ENCODE data around the gene RRP8. TPM values are rescaled to one million over a fixed set of nuclear protein-coding genes. Genes with fewer than 3 reads are reported as not detected.

The RRP8 gene
- total and polyA plus RNA-seq, 2 donors (not counting 1 experiment from before 2014, with no cell fraction given), result 8.6 to 29.4 TPM

- H3K9ac ChIP-seq (ENCODE audit: low read length), result no peak overlapping the region
- no peaks in the 10 kb centered on the region for H4K20me1 ChIP-seq (ENCODE audit: control insufficient read depth, insufficient read depth, low read length, poor library complexity, severe bottlenecking)
- Mint-ChIP-seq H3K27me3 (peaks cover 13% of the 10 kb centered on the region), H3K27ac (no peak overlapping the region), H3K4me3 (no peak overlapping the region), H3K4me1 (peaks cover 9% of the 10 kb centered on the region), H3K9me3 (ENCODE audit: insufficient read depth) (no peaks in the 10 kb centered on the region)
- no peak overlapping the region for H2AFZ ChIP-seq (ENCODE audit: insufficient read depth, low read depth, low read length, poor library complexity, severe bottlenecking)
- no peak for ATAC-seq (ENCODE audit: low read depth)
- no peaks in the 10 kb centered on the region for H3K36me3 ChIP-seq (replicated peaks in 1 of 2; ENCODE audit: control extremely low read depth in 1 of 2, control insufficient read depth in 1 of 2, extremely low read depth in 1 of 2, insufficient read depth in 2 of 2, low read length in 1 of 2)
- H3K27me3 ChIP-seq (replicated peaks in 1 of 4; ENCODE audit: control extremely low read depth in 1 of 4, control insufficient read depth in 3 of 4, insufficient read depth in 4 of 4, low read length in 3 of 4), result peaks cover 0 to 19% (median 12%) of the 10 kb centered on the region in 4 experiments
- POLR2A ChIA-PET, result no interaction called here
- intact Hi-C loops (cut with micrococcal nuclease), result no loop called here
- H3K27ac ChIP-seq (ENCODE audit: low read length in 2 of 2), result no peak overlapping the region
- WGBS (ENCODE audit: insufficient coverage), result 80% methylated on average over 1 of the region's 1 CpG
- no peak overlapping the region for H3K4me2 ChIP-seq (replicated peaks; ENCODE audit: low read depth, low read length, poor library complexity, severe bottlenecking)
- no peaks in the 10 kb centered on the region for H3K9me3 ChIP-seq (ENCODE audit: control extremely low read depth in 1 of 3, control insufficient read depth in 2 of 3, insufficient read depth in 1 of 3, low read length in 2 of 3)
- peaks cover 15 to 19% of the 10 kb centered on the region in 2 donors for H3K4me1 ChIP-seq (ENCODE audit: control insufficient read depth in 2 of 2, insufficient read depth in 2 of 2, low read length in 2 of 2)
- H3K4me3 ChIP-seq (ENCODE audit: control extremely low read depth in 1 of 5, extremely low read depth in 1 of 5, insufficient read depth in 1 of 5, low read depth in 2 of 5, low read length in 4 of 5), result no peak overlapping the region
- H3K79me2 ChIP-seq (ENCODE audit: control insufficient read depth, insufficient read depth, low read length), result no peaks in the 10 kb centered on the region
- DNase-seq, result no peak
- TF ChIP-seq CTCF (IDR thresholded peaks at IDR 0.05) (no peak), EZH2 (IDR thresholded peaks at IDR 0.05; ENCODE audit: borderline replicate concordance, insufficient read depth, low read depth, low read length, poor library complexity, severe bottlenecking) (no peak)
- CTCF ChIA-PET, result interaction anchor here (1.3 to 2.8 kb wide), 2 partner anchors 13 to 122 kb away, joined by 3 to 9 read pairs; no protein-coding TSS in a partner anchor
These were observed 49.7 kb upstream of the RRP8 start for GRCh38 chr11:6653097-6653496.

GRCh38 chr11:6652182-6652581 lies 48.8 kb upstream of the RRP8 start:
- H4K20me1 ChIP-seq (ENCODE audit: control insufficient read depth, insufficient read depth, low read length, poor library complexity, severe bottlenecking), result no peaks in the 10 kb centered on the region
- H3K9me3 Mint-ChIP-seq (ENCODE audit: insufficient read depth), result no peaks in the 10 kb centered on the region
- DNase-seq, result no peak
- peaks cover 24 to 28% of the 10 kb centered on the region in 2 donors for H3K4me1 ChIP-seq (ENCODE audit: control insufficient read depth in 2 of 2, insufficient read depth in 2 of 2, low read length in 2 of 2)
- TF ChIP-seq EZH2 (IDR thresholded peaks at IDR 0.05; ENCODE audit: borderline replicate concordance, insufficient read depth, low read depth, low read length, poor library complexity, severe bottlenecking) (no peak), CTCF (IDR thresholded peaks at IDR 0.05) (no peak)
- POLR2A ChIA-PET, result no interaction called here
- H3K79me2 ChIP-seq (ENCODE audit: control insufficient read depth, insufficient read depth, low read length), result no peaks in the 10 kb centered on the region
- peaks cover 9% of the 10 kb centered on the region for H3K4me1 Mint-ChIP-seq
- H3K4me3 Mint-ChIP-seq, result no peak overlapping the region
- no peak overlapping the region for H3K27ac Mint-ChIP-seq
- H3K27me3 ChIP-seq (replicated peaks in 1 of 4; ENCODE audit: control extremely low read depth in 1 of 4, control insufficient read depth in 3 of 4, insufficient read depth in 4 of 4, low read length in 3 of 4), result peaks cover 0 to 19% (median 12%) of the 10 kb centered on the region in 4 experiments
- no peak for ATAC-seq (ENCODE audit: low read depth)
- no peaks in the 10 kb centered on the region for H3K36me3 ChIP-seq (replicated peaks in 1 of 2; ENCODE audit: control extremely low read depth in 1 of 2, control insufficient read depth in 1 of 2, extremely low read depth in 1 of 2, insufficient read depth in 2 of 2, low read length in 1 of 2)
- H3K9me3 ChIP-seq (ENCODE audit: control extremely low read depth in 1 of 3, control insufficient read depth in 2 of 3, insufficient read depth in 1 of 3, low read length in 2 of 3), result no peaks in the 10 kb centered on the region
- CTCF ChIA-PET, result interaction anchor here (1.3 to 2.8 kb wide), 3 partner anchors 13 to 121 kb away, joined by 3 to 9 read pairs (median 5); partner anchors contain the start of gene ILK
- intact Hi-C loops (cut with micrococcal nuclease), result no loop called here
- H3K27ac ChIP-seq (ENCODE audit: low read length in 2 of 2), result no peak overlapping the region
- H3K4me3 ChIP-seq (ENCODE audit: control extremely low read depth in 1 of 5, extremely low read depth in 1 of 5, insufficient read depth in 1 of 5, low read depth in 2 of 5, low read length in 4 of 5), result no peak overlapping the region
- peaks cover 12% of the 10 kb centered on the region for H3K27me3 Mint-ChIP-seq
- H3K9ac ChIP-seq (ENCODE audit: low read length), result no peak overlapping the region
- no peak overlapping the region for H2AFZ ChIP-seq (ENCODE audit: insufficient read depth, low read depth, low read length, poor library complexity, severe bottlenecking)
- 79% methylated on average over 2 of the region's 3 CpGs for WGBS (ENCODE audit: insufficient coverage)
- no peak overlapping the region for H3K4me2 ChIP-seq (replicated peaks; ENCODE audit: low read depth, low read length, poor library complexity, severe bottlenecking)

Measured in B cell (primary cell).